ENCODE measurements around the gene SIRPB2.

SIRPB2 gene

GRCh38 chr20:1437235-1437904 is 53.9 kb downstream of the SIRPB2 start:
- Histone ChIP-seq H3K27me3 (replicated peaks; ENCODE audit: control insufficient read depth, insufficient read depth, low read length) (no peaks in the 10 kb centered on the region), H3K4me1 (ENCODE audit: control insufficient read depth, insufficient read depth, low read length) (peaks cover 5% of the 10 kb centered on the region), H3K9ac (ENCODE audit: low read length) (no peak overlapping the region), H3K36me3 (ENCODE audit: control insufficient read depth, insufficient read depth, low read length, severe bottlenecking) (peaks cover 10% of the 10 kb centered on the region), H3K9me3 (ENCODE audit: control insufficient read depth, low read length) (no peaks in the 10 kb centered on the region), H3K4me3 (ENCODE audit: low read length) (no peak overlapping the region)
- peak; percentile 86 for DNase-seq (ENCODE audit: low read depth)

DNA sequence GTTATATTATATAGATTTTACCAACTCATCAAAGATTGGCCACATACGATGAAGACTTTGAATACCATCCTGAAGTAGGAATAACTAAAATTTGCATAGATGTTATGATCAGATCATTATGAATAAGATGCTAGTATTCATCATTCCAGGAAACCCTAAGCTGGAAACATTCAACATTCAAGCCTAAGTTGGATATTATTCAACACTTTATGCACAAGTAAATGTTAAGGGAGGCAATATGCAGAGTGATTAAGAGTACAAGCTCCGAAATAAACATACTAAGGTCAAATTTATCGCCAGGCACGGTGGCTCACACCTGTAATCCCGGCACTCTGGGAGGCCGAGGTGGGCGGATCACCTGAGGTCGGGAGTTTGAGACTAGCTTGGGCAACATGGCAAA is 55.0 kb downstream of the SIRPB2 start:
- Histone ChIP-seq H3K36me3 (ENCODE audit: control insufficient read depth, insufficient read depth, low read length, severe bottlenecking) (no peaks in the 10 kb centered on the region), H3K9me3 (ENCODE audit: control insufficient read depth, low read length) (no peaks in the 10 kb centered on the region), H3K4me1 (ENCODE audit: control insufficient read depth, insufficient read depth, low read length) (peaks cover 5% of the 10 kb centered on the region), H3K4me3 (ENCODE audit: low read length) (no peak overlapping the region), H3K27me3 (replicated peaks; ENCODE audit: control insufficient read depth, insufficient read depth, low read length) (no peaks in the 10 kb centered on the region), H3K9ac (ENCODE audit: low read length) (no peak overlapping the region)
- no peak for DNase-seq (ENCODE audit: low read depth)

DNA sequence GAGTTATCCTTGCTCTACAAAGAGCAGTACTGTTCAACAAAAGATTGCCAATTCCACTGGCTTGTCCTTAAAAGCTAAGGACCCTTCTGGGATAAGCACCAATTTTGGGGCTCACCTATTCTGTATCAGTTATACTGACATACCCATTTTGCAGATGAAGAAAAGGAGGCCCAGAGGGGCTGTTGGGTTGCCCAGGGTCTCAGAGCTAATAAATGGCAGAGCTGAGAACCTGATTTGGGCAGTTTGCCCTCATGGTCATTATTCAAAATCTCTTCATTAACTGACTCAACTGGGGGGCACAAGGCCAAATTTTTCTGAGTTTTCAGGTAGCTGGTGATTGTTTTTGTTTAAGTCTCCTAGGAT is 55.9 kb downstream of the SIRPB2 start:
- H3K4me1 ChIP-seq (ENCODE audit: control insufficient read depth, insufficient read depth, low read length): peaks cover 14% of the 10 kb centered on the region
- no peak overlapping the region for H3K4me3 ChIP-seq (ENCODE audit: low read length)
- H3K9me3 ChIP-seq (ENCODE audit: control insufficient read depth, low read length): no peaks in the 10 kb centered on the region
- no peak overlapping the region for H3K9ac ChIP-seq (ENCODE audit: low read length)
- H3K27me3 ChIP-seq (replicated peaks; ENCODE audit: control insufficient read depth, insufficient read depth, low read length): no peaks in the 10 kb centered on the region
- no peaks in the 10 kb centered on the region for H3K36me3 ChIP-seq (ENCODE audit: control insufficient read depth, insufficient read depth, low read length, severe bottlenecking)
- no peak for DNase-seq (ENCODE audit: low read depth)

DNA sequence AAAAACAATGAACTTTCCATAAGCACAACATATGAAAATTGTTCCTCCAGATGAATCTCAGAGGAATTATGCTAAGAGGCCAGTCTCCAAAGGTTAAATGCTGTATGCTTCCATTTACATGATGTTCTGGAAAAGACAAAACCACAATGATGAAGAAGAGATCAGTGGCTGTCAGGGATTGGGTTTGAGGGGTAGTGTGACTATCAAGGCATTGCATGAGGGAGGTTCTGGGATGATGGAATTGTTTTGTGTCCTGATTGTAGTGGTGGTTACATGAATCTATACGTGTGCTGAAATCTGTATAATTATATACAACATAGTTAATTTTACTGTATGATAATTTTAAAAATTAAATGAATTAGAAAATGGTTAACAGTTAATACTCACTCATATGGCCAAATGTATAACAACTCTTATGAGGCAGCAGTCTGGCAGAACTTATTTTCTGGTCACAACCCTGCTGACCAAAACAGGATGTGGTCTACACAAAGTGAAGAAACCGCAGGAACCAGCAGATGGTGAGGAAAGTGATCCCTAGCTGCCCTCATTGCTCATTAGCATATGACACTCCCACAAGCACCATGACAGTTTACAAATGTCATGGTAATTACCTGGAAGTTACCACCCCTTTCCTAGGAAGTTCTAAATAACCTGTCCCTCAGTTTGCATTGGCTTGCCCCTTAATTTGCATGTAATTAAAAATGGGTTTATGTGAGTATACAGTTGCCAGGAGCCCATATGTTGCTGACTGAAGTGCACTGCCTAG is 56.5 kb downstream of the SIRPB2 start:
- no peaks in the 10 kb centered on the region for H3K27me3 ChIP-seq (replicated peaks; ENCODE audit: control insufficient read depth, insufficient read depth, low read length)
- peak; percentile 22 for DNase-seq (ENCODE audit: low read depth)

GRCh38 chr20:1431158-1431557 is 60.1 kb downstream of the SIRPB2 start:
- H3K9me3 ChIP-seq (ENCODE audit: control insufficient read depth, low read length): no peaks in the 10 kb centered on the region
- H3K9ac ChIP-seq (ENCODE audit: low read length): peak overlapping the region; percentile 22
- no peaks in the 10 kb centered on the region for H3K36me3 ChIP-seq (ENCODE audit: control insufficient read depth, insufficient read depth, low read length, severe bottlenecking)
- H3K4me1 ChIP-seq (ENCODE audit: control insufficient read depth, insufficient read depth, low read length): peaks cover 25% of the 10 kb centered on the region
- no peak for DNase-seq (ENCODE audit: low read depth)
- no peak overlapping the region for H3K4me3 ChIP-seq (ENCODE audit: low read length)
- H3K27me3 ChIP-seq (replicated peaks; ENCODE audit: control insufficient read depth, insufficient read depth, low read length): no peaks in the 10 kb centered on the region

More for the DNA sequence above, 56.5 kb downstream of the SIRPB2 start:
- no peak overlapping the region for H3K9ac ChIP-seq (ENCODE audit: low read length)
- H3K4me3 ChIP-seq (ENCODE audit: low read length): no peak overlapping the region
- no peaks in the 10 kb centered on the region for H3K36me3 ChIP-seq (ENCODE audit: control insufficient read depth, insufficient read depth, low read length, severe bottlenecking)
- H3K4me1 ChIP-seq (ENCODE audit: control insufficient read depth, insufficient read depth, low read length): peaks cover 20% of the 10 kb centered on the region
- no peaks in the 10 kb centered on the region for H3K9me3 ChIP-seq (ENCODE audit: control insufficient read depth, low read length)

DNA sequence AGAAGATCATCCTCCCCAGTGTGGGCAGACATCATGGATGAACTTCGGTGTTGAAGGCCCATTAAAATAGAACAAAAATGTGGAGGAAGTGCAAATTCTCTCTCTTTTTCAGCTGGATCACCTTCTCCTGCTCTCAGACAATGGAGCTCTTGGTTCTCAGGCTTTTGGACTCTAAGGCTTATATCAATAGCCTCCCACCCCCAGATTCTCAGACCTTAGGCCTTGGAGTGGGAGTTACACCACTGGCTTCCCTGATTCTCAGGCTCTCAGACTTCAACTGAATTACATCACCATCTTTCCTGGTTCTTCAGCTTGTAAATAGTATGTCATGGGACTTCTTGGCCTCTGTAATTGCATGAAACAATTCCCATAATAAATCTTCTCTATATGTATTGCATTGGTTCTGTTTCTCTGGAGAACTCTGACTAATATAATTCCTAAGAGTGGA is 61.2 kb downstream of the SIRPB2 start:
- no peaks in the 10 kb centered on the region for H3K36me3 ChIP-seq (ENCODE audit: control insufficient read depth, insufficient read depth, low read length, severe bottlenecking)
- H3K9ac ChIP-seq (ENCODE audit: low read length): peak overlapping the region; percentile 50
- H3K4me3 ChIP-seq (ENCODE audit: low read length): peak overlapping the region; percentile 50
- H3K4me1 ChIP-seq (ENCODE audit: control insufficient read depth, insufficient read depth, low read length): peaks cover 25% of the 10 kb centered on the region
- DNase-seq (ENCODE audit: low read depth): peak; percentile 16
- H3K27me3 ChIP-seq (replicated peaks; ENCODE audit: control insufficient read depth, insufficient read depth, low read length): no peaks in the 10 kb centered on the region
- no peaks in the 10 kb centered on the region for H3K9me3 ChIP-seq (ENCODE audit: control insufficient read depth, low read length)

- H3K36me3 ChIP-seq (ENCODE audit: control insufficient read depth, insufficient read depth, low read length, severe bottlenecking): no peaks in the 10 kb centered on the region
- no peak overlapping the region for H3K9ac ChIP-seq (ENCODE audit: low read length)
- H3K4me3 ChIP-seq (ENCODE audit: low read length): no peak overlapping the region
- peaks cover 20% of the 10 kb centered on the region for H3K4me1 ChIP-seq (ENCODE audit: control insufficient read depth, insufficient read depth, low read length)
- H3K9me3 ChIP-seq (ENCODE audit: control insufficient read depth, low read length): no peaks in the 10 kb centered on the region
- DNase-seq (ENCODE audit: low read depth): no peak
- no peaks in the 10 kb centered on the region for H3K27me3 ChIP-seq (replicated peaks; ENCODE audit: control insufficient read depth, insufficient read depth, low read length)
Observed at GRCh38 chr20:1429143-1429728, 62.0 kb downstream of the SIRPB2 start.

GRCh38 chr20:1427457-1428054 is 63.7 kb downstream of the SIRPB2 start:
- no peak overlapping the region for H3K9ac ChIP-seq (ENCODE audit: low read length)
- peaks cover 20% of the 10 kb centered on the region for H3K4me1 ChIP-seq (ENCODE audit: control insufficient read depth, insufficient read depth, low read length)
- no peaks in the 10 kb centered on the region for H3K27me3 ChIP-seq (replicated peaks; ENCODE audit: control insufficient read depth, insufficient read depth, low read length)
- H3K4me3 ChIP-seq (ENCODE audit: low read length): no peak overlapping the region
- H3K9me3 ChIP-seq (ENCODE audit: control insufficient read depth, low read length): no peaks in the 10 kb centered on the region
- no peak for DNase-seq (ENCODE audit: low read depth)
- no peaks in the 10 kb centered on the region for H3K36me3 ChIP-seq (ENCODE audit: control insufficient read depth, insufficient read depth, low read length, severe bottlenecking)

DNA sequence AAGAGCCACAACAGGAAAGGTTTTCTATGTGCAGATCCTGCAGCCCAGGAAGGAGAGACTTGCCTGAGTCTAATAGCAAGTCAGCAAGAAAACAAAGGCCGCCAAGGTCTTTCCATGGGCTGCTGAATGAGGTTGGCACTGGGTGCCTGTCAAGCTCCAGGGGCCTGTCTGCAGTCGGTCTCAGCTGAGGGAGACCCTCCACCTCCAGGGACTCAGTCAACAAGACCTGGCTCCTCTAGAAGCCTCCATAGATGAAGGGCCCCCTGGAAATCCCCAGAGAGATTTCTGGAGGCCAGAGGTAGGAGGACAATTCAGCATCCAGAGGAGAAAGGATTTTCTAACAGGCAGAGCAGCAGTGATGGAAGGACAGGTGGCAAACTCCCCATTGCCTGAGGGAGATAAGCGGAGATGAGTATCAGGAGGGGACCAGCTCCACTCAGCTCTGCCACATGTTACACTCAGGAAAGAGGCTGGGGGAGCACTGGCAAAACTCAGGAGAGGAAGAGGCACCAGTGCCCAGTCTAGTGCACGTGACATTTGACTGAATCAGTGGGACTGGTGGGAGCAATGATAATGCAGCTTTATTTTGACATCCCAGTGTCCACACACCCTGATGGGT is 64.9 kb downstream of the SIRPB2 start:
- H3K4me3 ChIP-seq (ENCODE audit: low read length): no peak overlapping the region
- H3K4me1 ChIP-seq (ENCODE audit: control insufficient read depth, insufficient read depth, low read length): peaks cover 20% of the 10 kb centered on the region
- no peak for DNase-seq (ENCODE audit: low read depth)
- no peaks in the 10 kb centered on the region for H3K9me3 ChIP-seq (ENCODE audit: control insufficient read depth, low read length)
- no peak overlapping the region for H3K9ac ChIP-seq (ENCODE audit: low read length)
- no peaks in the 10 kb centered on the region for H3K36me3 ChIP-seq (ENCODE audit: control insufficient read depth, insufficient read depth, low read length, severe bottlenecking)
- no peaks in the 10 kb centered on the region for H3K27me3 ChIP-seq (replicated peaks; ENCODE audit: control insufficient read depth, insufficient read depth, low read length)
